SJCRH30 (cell line): Measurements from ENCODE around the gene NT5C2. TPM values are rescaled to one million over a fixed set of nuclear protein-coding genes. Genes with fewer than 3 reads are reported as not detected.

Experiments used
- DNase-seq, 2 experiments: peaks; one replicate each; pipeline ENCODE4 v3.0.0-alpha.2; 2015 to 2020
- H3K27ac ChIP-seq: fragments of 250-450 bp; sonication (Bioruptor Pico); 2 replicates; pipeline ENCODE4 v1.5.1; 2020; ENCODE audit warnings: mild to moderate bottlenecking, moderate library complexity
- H3K27me3 ChIP-seq: fragments of 250-450 bp; sonication (Bioruptor Pico); 2 replicates; pipeline ENCODE4 v1.5.1; 2020; ENCODE audit warnings: mild to moderate bottlenecking, moderate library complexity
- H3K36me3 ChIP-seq: fragments of 250-450 bp; sonication (Bioruptor Pico); 2 replicates; pipeline ENCODE4 v1.5.1; 2020; ENCODE audit warnings: mild to moderate bottlenecking, moderate library complexity
- H3K4me1 ChIP-seq: fragments of 250-450 bp; sonication (Bioruptor Pico); 2 replicates; pipeline ENCODE4 v1.5.1; 2020; ENCODE audit warnings: mild to moderate bottlenecking, moderate library complexity
- H3K4me3 ChIP-seq: fragments of 250-450 bp; sonication (Bioruptor Pico); 2 replicates; pipeline ENCODE4 v1.5.1; 2020; ENCODE audit warnings: mild to moderate bottlenecking, moderate library complexity
- H3K9me3 ChIP-seq: fragments of 250-450 bp; sonication (Bioruptor Pico); replicated peaks from 2 replicates; pipeline ENCODE4 v1.5.1; 2020; ENCODE audit warnings: mild to moderate bottlenecking, moderate library complexity
- total RNA-seq: library from RNA; depleted of rRNA; stranded (reverse); fragments of >200 nt; shearing (Covaris generic); gene quantifications from 2 replicates; pipeline ENCODE4 v1.2.3, GENCODE V29; 2014; rRNA removed

NT5C2 gene
- total RNA-seq, 1 experiment from 2014 or later: 77.0 TPM

GRCh38 chr10:103041391-103041790, 151.7 kb downstream of the NT5C2 start:
- H3K4me3 ChIP-seq: no peak overlapping the region
- H3K27me3 ChIP-seq: no peaks in the 10 kb centered on the region
- DNase-seq: no peak
- no peak overlapping the region for H3K27ac ChIP-seq
- H3K4me1 ChIP-seq: no peaks in the 10 kb centered on the region
- no peaks in the 10 kb centered on the region for H3K36me3 ChIP-seq
- H3K9me3 ChIP-seq: no peaks in the 10 kb centered on the region

DNA sequence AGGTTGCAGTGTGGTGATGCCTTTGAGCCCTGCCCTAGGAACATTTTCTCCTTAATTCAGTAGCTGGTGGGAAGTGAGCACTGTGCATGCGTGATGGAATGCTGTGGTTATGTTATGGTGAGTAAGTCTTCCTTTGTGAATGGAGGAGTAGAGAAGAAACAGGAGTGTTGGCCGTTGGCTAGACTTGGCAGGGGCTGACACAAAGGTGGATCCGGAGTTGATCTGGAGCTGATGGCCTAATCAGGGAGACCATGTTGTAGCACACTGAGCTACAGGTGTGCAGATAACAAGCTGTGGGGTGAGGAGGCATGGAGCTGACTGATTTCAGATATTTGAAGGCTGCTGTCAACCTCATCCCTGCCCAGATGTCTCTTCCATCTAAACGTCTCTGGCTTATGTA, 152.7 kb downstream of the NT5C2 start:
- Histone ChIP-seq H3K4me3 (no peak overlapping the region), H3K36me3 (no peaks in the 10 kb centered on the region), H3K9me3 (no peaks in the 10 kb centered on the region), H3K27ac (no peak overlapping the region), H3K4me1 (no peaks in the 10 kb centered on the region), H3K27me3 (no peaks in the 10 kb centered on the region)
- no peak for DNase-seq

- no peak overlapping the region for H3K27ac ChIP-seq
These were observed 154.5 kb downstream of the NT5C2 start for GRCh38 chr10:103038570-103038969.

More at GRCh38 chr10:103038570-103038969, 154.5 kb downstream of the NT5C2 start:
- Histone ChIP-seq H3K4me3 (no peak overlapping the region), H3K9me3 (no peaks in the 10 kb centered on the region), H3K36me3 (no peaks in the 10 kb centered on the region), H3K4me1 (no peaks in the 10 kb centered on the region), H3K27me3 (no peaks in the 10 kb centered on the region)
- no peak for DNase-seq

Other genes with a start within 250 kb of the NT5C2 start
- not detected in 2 replicates for gene RPEL1, start 52.6 kb upstream of the NT5C2 start, total RNA-seq
- gene INA, start 83.9 kb upstream of the NT5C2 start, total RNA-seq: not detected in 2 replicates
- 25.0 and 28.9 TPM in 2 replicates for gene PCGF6, start 157.9 kb upstream of the NT5C2 start, total RNA-seq
- gene TAF5, start 174.7 kb upstream of the NT5C2 start, total RNA-seq: 20.7 and 23.2 TPM in 2 replicates
- 307 and 321 TPM in 2 replicates for gene ATP5MK, start 203.2 kb upstream of the NT5C2 start, total RNA-seq
- gene PDCD11, start 203.4 kb upstream of the NT5C2 start, total RNA-seq: 76.1 and 80.0 TPM in 2 replicates